Measurements from ENCODE around the gene LRRC71.

- TF ChIP-seq CTCF (conservative IDR thresholded peaks at IDR 0.05; ENCODE audit: low read depth in 2 of 2) (no peak), EZH2 (IDR thresholded peaks at IDR 0.05; ENCODE audit: low read depth, unreplicated experiment) (no peak), POLR2AphosphoS5 (IDR thresholded peaks at IDR 0.05; ENCODE audit: low read depth) (no peak), REST (IDR thresholded peaks at IDR 0.05; ENCODE audit: unreplicated experiment) (no peak), ZNF462 (CRISPR knock-in tag; IDR thresholded peaks at IDR 0.05) (no peak), CREB1 (CRISPR knock-in tag; IDR thresholded peaks at IDR 0.05; ENCODE audit: low read depth) (no peak), JUNB (IDR thresholded peaks at IDR 0.05; ENCODE audit: unreplicated experiment) (no peak), EZH2phosphoT487 (IDR thresholded peaks at IDR 0.05; ENCODE audit: unreplicated experiment) (no peak), ZNF114 (CRISPR knock-in tag; IDR thresholded peaks at IDR 0.05) (no peak), ZNF331 (CRISPR knock-in tag; IDR thresholded peaks at IDR 0.05; ENCODE audit: low read depth) (no peak), ETS1 (IDR thresholded peaks at IDR 0.05) (no peak)
Measured at GRCh38 chr1:156904187-156904959, 16.1 kb upstream of the LRRC71 start.

Measured in GM23338 (cell line).